ENCODE data around the gene KIF17.

The KIF17 gene

DNA sequence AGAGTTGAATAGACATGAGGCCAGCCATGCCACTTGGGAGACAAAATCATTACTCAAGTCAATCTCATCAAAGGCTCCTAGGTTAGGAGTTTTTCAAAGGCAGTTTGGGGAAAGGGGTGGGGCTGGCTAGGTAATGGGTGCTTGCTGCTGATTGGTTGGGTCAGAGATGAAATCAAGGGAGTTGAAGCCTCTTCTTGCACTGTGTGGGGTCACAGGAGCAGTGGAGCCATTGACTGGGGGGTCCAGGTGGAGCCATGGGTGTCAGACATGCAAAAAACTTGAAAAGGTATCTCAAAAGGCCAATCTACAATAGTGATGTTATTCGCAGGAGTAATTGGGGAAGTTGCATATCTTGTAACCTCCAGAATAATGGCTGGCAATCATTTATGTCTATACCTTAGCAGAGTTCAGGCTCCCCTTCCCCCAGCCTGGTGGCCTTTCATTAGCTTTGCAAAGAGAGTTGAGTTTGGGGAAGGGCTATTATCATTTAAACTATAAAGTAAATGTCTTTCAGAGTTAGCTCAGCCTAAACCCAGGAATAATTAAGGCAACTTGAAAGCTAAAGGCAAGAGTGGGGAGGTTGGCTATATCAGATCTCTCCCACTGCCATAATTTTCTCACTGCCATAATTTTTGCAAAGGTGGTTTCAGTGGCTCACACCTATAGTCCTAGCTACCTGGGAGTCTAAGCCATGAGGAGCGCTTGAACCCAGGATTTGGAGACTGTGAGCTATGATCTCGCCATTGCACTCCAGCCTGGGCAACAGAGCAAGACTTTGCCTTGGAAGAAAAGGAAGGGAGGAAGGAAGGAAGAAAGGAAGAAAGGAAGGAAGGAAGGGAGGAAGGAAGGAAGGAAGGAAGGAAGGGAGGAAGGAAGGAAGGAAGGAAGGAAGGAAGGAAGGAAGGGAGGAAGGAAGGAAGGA, 92.4 kb downstream of the KIF17 start:
- no peak for DNase-seq (ENCODE audit: low spot score)

DNA sequence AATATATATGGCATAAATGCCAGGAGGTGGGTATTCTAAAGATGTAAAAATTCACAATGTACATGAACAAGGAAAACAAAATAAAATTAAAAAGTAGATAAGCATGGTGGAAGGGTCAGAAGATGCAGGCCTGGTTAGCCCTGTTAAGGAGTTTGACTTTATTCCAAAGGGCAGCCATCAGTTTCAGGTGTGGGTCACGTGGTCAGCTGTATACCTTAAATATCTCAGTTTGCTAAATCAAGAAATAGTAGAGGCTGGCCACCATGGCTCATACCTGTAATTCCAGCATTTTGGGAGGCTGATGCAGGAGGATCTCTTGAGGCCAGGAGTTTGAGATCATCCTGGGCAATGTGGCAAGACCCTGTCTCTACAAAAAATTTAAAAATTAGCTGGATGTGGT, 93.1 kb downstream of the KIF17 start:
- no peak for DNase-seq (ENCODE audit: low spot score)

DNA sequence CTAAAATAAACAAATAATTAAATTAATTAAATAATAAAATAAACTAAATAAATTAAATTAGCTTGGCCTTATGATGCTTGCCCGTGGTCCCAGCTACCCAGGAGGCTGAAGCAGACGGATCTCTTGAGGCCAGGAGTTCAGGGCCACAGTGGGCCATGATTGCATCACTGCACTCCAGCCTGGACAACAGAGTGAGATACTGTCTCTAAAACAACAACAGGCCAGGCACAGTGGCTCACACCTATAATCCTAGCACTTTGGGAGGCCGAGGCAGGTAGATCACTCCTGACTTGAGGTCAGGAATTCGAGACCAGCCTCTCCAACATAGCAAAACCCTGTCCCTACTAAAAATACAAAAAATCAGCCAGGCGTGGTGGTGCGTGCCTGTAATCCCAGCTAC, 96.8 kb downstream of the KIF17 start:
- no peak for DNase-seq (ENCODE audit: low spot score)

DNA sequence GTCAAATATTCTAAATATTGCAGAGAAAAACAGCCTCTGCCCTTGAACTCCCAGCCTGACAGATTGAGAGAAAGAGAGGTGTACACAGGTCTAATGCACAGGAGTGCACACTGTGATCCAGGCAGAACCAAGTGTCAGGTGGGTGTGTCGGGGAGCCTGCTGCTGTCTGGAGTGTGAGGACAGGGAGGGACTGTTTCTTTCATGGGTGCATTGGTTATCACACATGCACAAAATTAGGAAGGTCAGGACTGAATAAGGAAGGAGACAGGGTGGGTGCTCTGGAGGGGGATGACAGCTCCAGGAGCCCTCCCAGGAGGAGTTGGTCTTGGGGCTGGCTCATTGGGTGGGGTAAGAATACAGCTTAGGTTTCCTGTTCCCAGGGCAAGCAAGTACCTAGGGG, 97.8 kb downstream of the KIF17 start:
- no peak for DNase-seq (ENCODE audit: low spot score)

DNA sequence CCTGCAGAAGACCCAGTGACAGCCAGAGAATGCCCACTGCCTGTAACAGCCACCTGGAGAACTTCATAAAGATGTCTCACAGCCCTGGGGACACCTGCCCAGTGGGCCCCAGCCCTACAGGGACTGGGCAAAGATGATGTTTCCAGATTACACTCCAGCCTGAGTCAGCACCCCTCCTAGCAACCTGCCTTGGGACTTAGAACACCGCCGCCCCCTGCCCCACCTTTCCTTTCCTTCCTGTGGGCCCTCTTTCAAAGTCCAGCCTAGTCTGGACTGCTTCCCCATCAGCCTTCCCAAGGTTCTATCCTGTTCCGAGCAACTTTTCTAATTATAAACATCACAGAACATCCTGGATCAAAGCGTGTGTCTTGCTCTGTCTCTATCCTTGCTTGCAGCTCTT, 99.3 kb downstream of the KIF17 start:
- no peak for DNase-seq (ENCODE audit: low spot score)

DNA sequence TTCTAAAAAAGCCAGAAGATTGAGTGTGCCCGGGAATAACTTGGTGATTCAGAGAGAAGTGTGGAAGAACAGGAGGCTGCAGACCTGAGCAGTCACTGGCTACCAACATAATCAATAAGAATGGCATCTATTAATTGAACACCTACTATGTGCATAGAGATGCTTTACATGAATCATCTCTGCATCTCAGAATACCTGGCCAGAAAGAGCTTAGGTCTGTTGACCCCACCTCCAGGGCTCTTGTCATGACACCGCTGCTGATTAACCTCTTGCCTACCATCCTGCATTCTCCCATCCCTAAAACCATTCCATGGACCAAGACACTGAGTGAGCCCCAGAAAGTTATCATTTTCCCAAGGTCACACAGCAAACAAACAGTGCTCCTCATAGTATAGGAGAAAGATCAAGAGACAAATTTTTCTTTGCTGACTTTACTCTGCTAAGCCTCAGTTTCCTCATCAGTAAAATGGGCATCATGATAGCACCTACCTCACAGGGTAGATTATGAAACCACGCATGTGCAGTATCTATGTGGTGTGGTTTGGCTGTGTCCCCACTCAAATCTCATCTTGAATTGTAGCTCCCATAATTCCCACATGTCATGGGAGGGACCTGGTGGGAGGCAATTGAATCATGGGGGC, 100.8 kb downstream of the KIF17 start:
- no peak for DNase-seq (ENCODE audit: low spot score)

DNA sequence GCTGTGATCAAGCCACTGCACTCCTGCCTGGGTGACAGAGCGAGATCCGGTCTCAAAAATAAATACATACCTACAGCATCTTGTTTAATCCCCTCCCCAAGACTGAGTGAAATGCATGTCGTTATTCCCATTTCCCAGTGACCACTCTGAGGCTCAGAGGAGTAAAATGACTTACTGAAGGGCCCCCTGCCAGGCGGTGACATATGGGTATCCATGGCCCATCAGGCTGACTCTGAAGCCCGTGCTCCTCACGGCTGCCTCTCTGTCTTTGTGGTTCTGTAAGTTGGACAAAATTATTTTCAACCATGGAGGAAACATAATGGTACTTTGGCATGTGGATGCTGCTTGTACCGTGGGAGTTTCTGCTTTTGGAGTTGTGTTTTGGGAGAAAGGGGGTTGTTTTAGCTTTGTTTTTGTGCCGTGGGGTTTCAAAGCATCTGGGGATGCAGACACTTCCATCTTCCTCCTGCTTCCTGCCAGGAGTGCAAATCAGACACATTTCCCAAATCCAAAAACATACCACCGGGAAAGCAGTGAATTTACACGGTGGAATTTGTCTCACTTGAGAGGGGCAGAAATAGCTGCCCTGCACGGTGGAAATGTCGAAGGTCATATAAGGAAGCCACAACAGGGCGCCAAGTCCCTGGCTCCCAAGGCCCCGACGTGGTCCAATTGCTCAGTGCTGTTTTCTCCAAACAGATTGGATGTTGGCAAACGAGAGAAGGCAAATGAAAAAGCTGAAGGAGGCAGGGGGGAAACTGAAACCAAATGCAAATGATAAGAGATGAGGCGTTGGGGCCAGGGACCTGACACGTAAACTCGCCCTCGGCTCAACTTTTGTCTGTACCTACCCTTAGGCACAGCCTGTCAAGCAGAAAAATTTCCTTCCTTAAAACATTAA, 101.6 kb downstream of the KIF17 start:
- no peak for DNase-seq (ENCODE audit: low spot score)

DNA sequence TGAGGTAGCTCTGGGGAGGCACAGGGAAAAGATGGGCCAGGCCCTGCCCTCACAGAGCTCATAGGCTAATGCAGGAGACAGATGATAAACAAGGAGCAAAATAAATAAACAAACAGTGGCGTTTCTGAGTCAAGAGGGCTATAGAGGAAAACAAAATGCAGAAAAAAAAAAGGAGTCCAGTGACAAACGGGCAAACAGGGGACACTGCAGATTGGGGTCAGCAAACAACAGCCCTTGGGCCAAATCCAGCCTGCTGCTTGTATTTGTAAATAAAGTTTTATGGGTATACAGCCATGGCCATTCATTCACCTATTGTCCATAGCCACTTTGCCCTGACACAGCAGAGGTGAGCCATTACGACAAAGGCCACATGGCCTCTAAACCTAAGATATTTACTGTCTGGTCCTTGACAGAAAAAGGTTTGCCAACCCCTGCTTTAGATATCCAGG, 103.7 kb downstream of the KIF17 start:
- DNase-seq (ENCODE audit: low spot score), result no peak
